ENCODE measurements around the gene SOD1.

Gene SOD1

GRCh38 chr21:31713973-31714740 lies 54.7 kb downstream of the SOD1 start:
- TF ChIP-seq CTCF (IDR thresholded peaks at IDR 0.05; ENCODE audit: low read depth, low read length): no peak
- no peak for DNase-seq (ENCODE audit: extremely low read depth, low read depth)

- no peak for DNase-seq (ENCODE audit: extremely low read depth, low read depth)
- TF ChIP-seq CTCF (IDR thresholded peaks at IDR 0.05; ENCODE audit: low read depth, low read length): no peak
These were observed 55.4 kb downstream of the SOD1 start for GRCh38 chr21:31714741-31715365.

- DNase-seq (ENCODE audit: extremely low read depth, low read depth): no peak
- no peak for TF ChIP-seq CTCF (IDR thresholded peaks at IDR 0.05; ENCODE audit: low read depth, low read length)
These were observed 56.6 kb downstream of the SOD1 start for GRCh38 chr21:31716106-31716505.
